H1 (cell line): ENCODE data around the gene RBM24.
A peak's percentile ranks its signal among the peaks of the same experiment; 100 is the strongest.

Source experiments
- ATF3 ChIP-seq: IDR thresholded peaks from 2 replicates; pipeline ENCODE4 v1.6.1; 2011; ENCODE audit warnings: low read depth, mild to moderate bottlenecking, low read length; ENCODE audit not compliant: insufficient read depth
- CBX8 ChIP-seq: fragments of 300-800, 300-1000 bp; sonication (generic); IDR thresholded peaks from 2 replicates; pipeline ENCODE4 v1.7.1; 2016; ENCODE audit warnings: low read depth, low read length, borderline replicate concordance
- CEBPB ChIP-seq: IDR thresholded peaks from 2 replicates; pipeline ENCODE4 v1.6.1; 2012; ENCODE audit warnings: low read depth, low read length
- CHD2 ChIP-seq: IDR thresholded peaks from 2 replicates; pipeline ENCODE4 v1.6.1; 2012; ENCODE audit warnings: low read length, improper control_type of control experiment
- GABPA ChIP-seq: IDR thresholded peaks from 2 replicates; pipeline ENCODE4 v1.6.1; 2011; ENCODE audit warnings: mild to moderate bottlenecking, low read length, moderate library complexity, borderline replicate concordance; ENCODE audit not compliant: insufficient read depth
- HDAC2 ChIP-seq, 2 experiments: fragments of 300-600 bp in 1 of 2; sonication (generic) in 1 of 2; IDR thresholded peaks; 2 replicates each; pipeline ENCODE4 v1.6.1; 2011 to 2012; ENCODE audit warnings: low read depth in 2 of 2, low read length in 2 of 2, mild to moderate bottlenecking in 2 of 2, moderate library complexity in 2 of 2, borderline replicate concordance in 1 of 2, inconsistent platforms in 1 of 2
- JUN ChIP-seq: IDR thresholded peaks from 2 replicates; pipeline ENCODE4 v1.6.1; 2011; ENCODE audit warnings: low read depth, mild to moderate bottlenecking, improper control_type of control experiment, low read length
- MAX ChIP-seq: IDR thresholded peaks from 2 replicates; pipeline ENCODE4 v1.6.1; 2012; ENCODE audit warnings: inconsistent platforms
- RAD21 ChIP-seq, 2 experiments: IDR thresholded peaks in 1 of 2; conservative IDR thresholded peaks in 1 of 2; 2 replicates each; pipeline ENCODE4 v1.6.1; 2011; ENCODE audit warnings: low read depth in 2 of 2, low read length in 2 of 2, improper control_type of control experiment in 1 of 2, inconsistent platforms in 1 of 2, mild to moderate bottlenecking in 1 of 2, moderate library complexity in 1 of 2
- SUZ12 ChIP-seq: fragments of 200-600 bp; sonication (generic); IDR thresholded peaks from 2 replicates; pipeline ENCODE4 v1.6.1; 2012; ENCODE audit warnings: mild to moderate bottlenecking, inconsistent platforms, low read length, moderate library complexity, mixed read lengths
- TAF1 ChIP-seq: IDR thresholded peaks from 2 replicates; pipeline ENCODE4 v1.6.1; 2011; ENCODE audit warnings: mild to moderate bottlenecking, low read depth, low read length
- TF ChIP-seq, protein P1 (sequence below), 3 experiments: IDR thresholded peaks; 1 replicate in 2 of 3; 2 replicates in 1 of 3; pipeline versions ENCODE4 v1.5.1 to v1.6.1; 2011; ENCODE audit warnings: low read length in 3 of 3, mild to moderate bottlenecking in 3 of 3, inconsistent platforms in 2 of 3, low read depth in 1 of 3, moderate library complexity in 1 of 3; ENCODE audit not compliant: insufficient read depth in 1 of 3; ENCODE audit errors: control extremely low read depth in 1 of 3
- TF ChIP-seq, protein P2 (sequence below): fragments of 300-600 bp; sonication (generic); IDR thresholded peaks from 2 replicates; pipeline ENCODE4 v1.7.1; 2012; ENCODE audit warnings: low read length, moderate library complexity, mild to moderate bottlenecking, inconsistent platforms; ENCODE audit not compliant: insufficient replicate concordance

GRCh38 chr6:17280552-17281090 is 540 bp upstream of the RBM24 start:
- no peak for TF ChIP-seq CEBPB
- no peak for TF ChIP-seq CBX8
- TF ChIP-seq CHD2, result no peak
- TF ChIP-seq, protein P1, sequence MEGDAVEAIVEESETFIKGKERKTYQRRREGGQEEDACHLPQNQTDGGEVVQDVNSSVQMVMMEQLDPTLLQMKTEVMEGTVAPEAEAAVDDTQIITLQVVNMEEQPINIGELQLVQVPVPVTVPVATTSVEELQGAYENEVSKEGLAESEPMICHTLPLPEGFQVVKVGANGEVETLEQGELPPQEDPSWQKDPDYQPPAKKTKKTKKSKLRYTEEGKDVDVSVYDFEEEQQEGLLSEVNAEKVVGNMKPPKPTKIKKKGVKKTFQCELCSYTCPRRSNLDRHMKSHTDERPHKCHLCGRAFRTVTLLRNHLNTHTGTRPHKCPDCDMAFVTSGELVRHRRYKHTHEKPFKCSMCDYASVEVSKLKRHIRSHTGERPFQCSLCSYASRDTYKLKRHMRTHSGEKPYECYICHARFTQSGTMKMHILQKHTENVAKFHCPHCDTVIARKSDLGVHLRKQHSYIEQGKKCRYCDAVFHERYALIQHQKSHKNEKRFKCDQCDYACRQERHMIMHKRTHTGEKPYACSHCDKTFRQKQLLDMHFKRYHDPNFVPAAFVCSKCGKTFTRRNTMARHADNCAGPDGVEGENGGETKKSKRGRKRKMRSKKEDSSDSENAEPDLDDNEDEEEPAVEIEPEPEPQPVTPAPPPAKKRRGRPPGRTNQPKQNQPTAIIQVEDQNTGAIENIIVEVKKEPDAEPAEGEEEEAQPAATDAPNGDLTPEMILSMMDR (IDR thresholded peaks at IDR 0.05; ENCODE audit: control extremely low read depth in 1 of 3, insufficient read depth in 1 of 3, low read depth in 1 of 3, low read length in 3 of 3), result no peak
- peak in 1 of 2 experiments; percentile 16; a peak in 1 of 4 replicates for TF ChIP-seq RAD21 (IDR thresholded peaks at IDR 0.05 in 1 of 2, conservative IDR thresholded peaks at IDR 0.05 in 1 of 2; ENCODE audit: low read depth in 2 of 2, low read length in 2 of 2)
- no peak for TF ChIP-seq HDAC2 (IDR thresholded peaks at IDR 0.05; ENCODE audit: borderline replicate concordance in 1 of 2, low read depth in 2 of 2, low read length in 2 of 2)
- TF ChIP-seq TAF1, result peak; percentile 38; the same call in 1 of the 2 replicates
- no peak for TF ChIP-seq GABPA
- TF ChIP-seq ATF3, result no peak
- no peak for TF ChIP-seq MAX
- no peak for TF ChIP-seq JUN
- TF ChIP-seq, protein P2, sequence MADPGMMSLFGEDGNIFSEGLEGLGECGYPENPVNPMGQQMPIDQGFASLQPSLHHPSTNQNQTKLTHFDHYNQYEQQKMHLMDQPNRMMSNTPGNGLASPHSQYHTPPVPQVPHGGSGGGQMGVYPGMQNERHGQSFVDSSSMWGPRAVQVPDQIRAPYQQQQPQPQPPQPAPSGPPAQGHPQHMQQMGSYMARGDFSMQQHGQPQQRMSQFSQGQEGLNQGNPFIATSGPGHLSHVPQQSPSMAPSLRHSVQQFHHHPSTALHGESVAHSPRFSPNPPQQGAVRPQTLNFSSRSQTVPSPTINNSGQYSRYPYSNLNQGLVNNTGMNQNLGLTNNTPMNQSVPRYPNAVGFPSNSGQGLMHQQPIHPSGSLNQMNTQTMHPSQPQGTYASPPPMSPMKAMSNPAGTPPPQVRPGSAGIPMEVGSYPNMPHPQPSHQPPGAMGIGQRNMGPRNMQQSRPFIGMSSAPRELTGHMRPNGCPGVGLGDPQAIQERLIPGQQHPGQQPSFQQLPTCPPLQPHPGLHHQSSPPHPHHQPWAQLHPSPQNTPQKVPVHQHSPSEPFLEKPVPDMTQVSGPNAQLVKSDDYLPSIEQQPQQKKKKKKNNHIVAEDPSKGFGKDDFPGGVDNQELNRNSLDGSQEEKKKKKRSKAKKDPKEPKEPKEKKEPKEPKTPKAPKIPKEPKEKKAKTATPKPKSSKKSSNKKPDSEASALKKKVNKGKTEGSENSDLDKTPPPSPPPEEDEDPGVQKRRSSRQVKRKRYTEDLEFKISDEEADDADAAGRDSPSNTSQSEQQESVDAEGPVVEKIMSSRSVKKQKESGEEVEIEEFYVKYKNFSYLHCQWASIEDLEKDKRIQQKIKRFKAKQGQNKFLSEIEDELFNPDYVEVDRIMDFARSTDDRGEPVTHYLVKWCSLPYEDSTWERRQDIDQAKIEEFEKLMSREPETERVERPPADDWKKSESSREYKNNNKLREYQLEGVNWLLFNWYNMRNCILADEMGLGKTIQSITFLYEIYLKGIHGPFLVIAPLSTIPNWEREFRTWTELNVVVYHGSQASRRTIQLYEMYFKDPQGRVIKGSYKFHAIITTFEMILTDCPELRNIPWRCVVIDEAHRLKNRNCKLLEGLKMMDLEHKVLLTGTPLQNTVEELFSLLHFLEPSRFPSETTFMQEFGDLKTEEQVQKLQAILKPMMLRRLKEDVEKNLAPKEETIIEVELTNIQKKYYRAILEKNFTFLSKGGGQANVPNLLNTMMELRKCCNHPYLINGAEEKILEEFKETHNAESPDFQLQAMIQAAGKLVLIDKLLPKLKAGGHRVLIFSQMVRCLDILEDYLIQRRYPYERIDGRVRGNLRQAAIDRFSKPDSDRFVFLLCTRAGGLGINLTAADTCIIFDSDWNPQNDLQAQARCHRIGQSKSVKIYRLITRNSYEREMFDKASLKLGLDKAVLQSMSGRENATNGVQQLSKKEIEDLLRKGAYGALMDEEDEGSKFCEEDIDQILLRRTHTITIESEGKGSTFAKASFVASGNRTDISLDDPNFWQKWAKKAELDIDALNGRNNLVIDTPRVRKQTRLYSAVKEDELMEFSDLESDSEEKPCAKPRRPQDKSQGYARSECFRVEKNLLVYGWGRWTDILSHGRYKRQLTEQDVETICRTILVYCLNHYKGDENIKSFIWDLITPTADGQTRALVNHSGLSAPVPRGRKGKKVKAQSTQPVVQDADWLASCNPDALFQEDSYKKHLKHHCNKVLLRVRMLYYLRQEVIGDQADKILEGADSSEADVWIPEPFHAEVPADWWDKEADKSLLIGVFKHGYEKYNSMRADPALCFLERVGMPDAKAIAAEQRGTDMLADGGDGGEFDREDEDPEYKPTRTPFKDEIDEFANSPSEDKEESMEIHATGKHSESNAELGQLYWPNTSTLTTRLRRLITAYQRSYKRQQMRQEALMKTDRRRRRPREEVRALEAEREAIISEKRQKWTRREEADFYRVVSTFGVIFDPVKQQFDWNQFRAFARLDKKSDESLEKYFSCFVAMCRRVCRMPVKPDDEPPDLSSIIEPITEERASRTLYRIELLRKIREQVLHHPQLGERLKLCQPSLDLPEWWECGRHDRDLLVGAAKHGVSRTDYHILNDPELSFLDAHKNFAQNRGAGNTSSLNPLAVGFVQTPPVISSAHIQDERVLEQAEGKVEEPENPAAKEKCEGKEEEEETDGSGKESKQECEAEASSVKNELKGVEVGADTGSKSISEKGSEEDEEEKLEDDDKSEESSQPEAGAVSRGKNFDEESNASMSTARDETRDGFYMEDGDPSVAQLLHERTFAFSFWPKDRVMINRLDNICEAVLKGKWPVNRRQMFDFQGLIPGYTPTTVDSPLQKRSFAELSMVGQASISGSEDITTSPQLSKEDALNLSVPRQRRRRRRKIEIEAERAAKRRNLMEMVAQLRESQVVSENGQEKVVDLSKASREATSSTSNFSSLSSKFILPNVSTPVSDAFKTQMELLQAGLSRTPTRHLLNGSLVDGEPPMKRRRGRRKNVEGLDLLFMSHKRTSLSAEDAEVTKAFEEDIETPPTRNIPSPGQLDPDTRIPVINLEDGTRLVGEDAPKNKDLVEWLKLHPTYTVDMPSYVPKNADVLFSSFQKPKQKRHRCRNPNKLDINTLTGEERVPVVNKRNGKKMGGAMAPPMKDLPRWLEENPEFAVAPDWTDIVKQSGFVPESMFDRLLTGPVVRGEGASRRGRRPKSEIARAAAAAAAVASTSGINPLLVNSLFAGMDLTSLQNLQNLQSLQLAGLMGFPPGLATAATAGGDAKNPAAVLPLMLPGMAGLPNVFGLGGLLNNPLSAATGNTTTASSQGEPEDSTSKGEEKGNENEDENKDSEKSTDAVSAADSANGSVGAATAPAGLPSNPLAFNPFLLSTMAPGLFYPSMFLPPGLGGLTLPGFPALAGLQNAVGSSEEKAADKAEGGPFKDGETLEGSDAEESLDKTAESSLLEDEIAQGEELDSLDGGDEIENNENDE, result no peak
- TF ChIP-seq SUZ12, result no peak; the same call in 1 of the 2 replicates
